Lower lobe of right lung (tissue), 2 donors: Measurements from ENCODE around the gene CTNND2. TPM values are rescaled to one million over a fixed set of nuclear protein-coding genes. Genes with fewer than 3 reads are reported as not detected.
"Not testable (repeated sequence)": the region's sequence is repeated elsewhere in the genome, so short reads cannot be mapped to it uniquely, and the experiment has no call there.

Source experiments
- ATAC-seq, 2 donors: fragments of 200-7000 bp; cut with Tn5 transposase; one replicate each; pipeline ENCODE4 v1.9.1; 2020 to 2022; ENCODE audit warnings: mild to moderate bottlenecking in 2 of 2, moderate library complexity in 2 of 2
- DNase-seq: peaks from one replicate; pipeline ENCODE4 v3.0.0-alpha.2; 2020
- H3K27ac ChIP-seq: fragments of 200-600 bp; one replicate; pipeline ENCODE4 v1.8.0; 2022
- H3K27me3 ChIP-seq: fragments of 200-600 bp; one replicate; pipeline ENCODE4 v1.8.0; 2022; ENCODE audit warnings: low read depth
- H3K36me3 ChIP-seq: fragments of 200-600 bp; one replicate; pipeline ENCODE4 v1.8.0; 2022; ENCODE audit warnings: mild to moderate bottlenecking
- H3K4me1 ChIP-seq: fragments of 200-600 bp; one replicate; pipeline ENCODE4 v1.8.0; 2022
- H3K4me3 ChIP-seq: fragments of 200-600 bp; one replicate; pipeline ENCODE4 v1.8.0; 2022; ENCODE audit warnings: mild to moderate bottlenecking
- H3K9me3 ChIP-seq: fragments of 200-600 bp; one replicate; pipeline ENCODE4 v1.8.0; 2022
- CTCF ChIP-seq: fragments of 200-600 bp; IDR thresholded peaks from one replicate; pipeline ENCODE4 v1.8.0; 2022; ENCODE audit warnings: antibody characterized with exemption, mild to moderate bottlenecking
- intact Hi-C: fragments of 100-400 bp; cut with DNase I; formaldehyde crosslinking; loops from one replicate; pipeline ENCODE4 v1.11.0; 2022
- total RNA-seq: library from RNA; stranded (reverse); fragmentation: NEBNext Ultra II Directional; extraction: Animal tissue kit (Norgen Biotek cat#: 25700); gene quantifications from one replicate; pipeline ENCODE4 v1.2.1, GENCODE V29; 2021
- donor health status: DM: no; HTN: yes; CAD: no; lungs with severe emphysema.

Gene CTNND2
- total RNA-seq, 1 donor from 2014 or later, result 6.0 TPM

GRCh38 chr5:11319836-11320580, 584.2 kb downstream of the CTNND2 start:
- no peaks in the 10 kb centered on the region for H3K9me3 ChIP-seq
- TF ChIP-seq CTCF, result no peak
- H3K4me1 ChIP-seq, result peaks cover 19% of the 10 kb centered on the region
- no peak for ATAC-seq
- H3K4me3 ChIP-seq, result no peak overlapping the region
- intact Hi-C loops, result no loop called here
- H3K36me3 ChIP-seq, result no peaks in the 10 kb centered on the region
- DNase-seq, result no peak
- H3K27me3 ChIP-seq, result no peaks in the 10 kb centered on the region
- H3K27ac ChIP-seq, result no peak overlapping the region

DNA sequence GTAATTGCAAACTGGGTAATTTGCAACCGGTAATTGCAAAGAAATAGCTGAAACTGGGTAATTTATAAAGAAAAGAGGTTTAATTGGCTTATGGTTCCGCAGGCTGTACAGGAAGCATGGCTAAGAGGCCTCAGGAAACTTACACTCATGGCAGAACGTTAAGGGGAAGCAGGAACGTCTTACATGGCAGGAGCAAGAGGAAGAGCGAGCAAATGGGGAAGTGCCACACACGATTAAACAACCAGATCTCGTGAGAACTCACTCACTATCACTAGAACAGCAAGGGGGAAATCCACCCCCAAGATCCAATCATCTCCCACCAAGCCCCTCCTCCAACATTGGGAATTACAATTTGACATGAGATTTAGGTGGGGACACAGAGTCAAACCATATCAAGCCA, 590.6 kb downstream of the CTNND2 start:
- H3K27me3 ChIP-seq, DNase-seq, H3K4me3 ChIP-seq, H3K9me3 ChIP-seq, H3K36me3 ChIP-seq, H3K4me1 ChIP-seq, H3K27ac ChIP-seq, ATAC-seq, intact Hi-C loops: not testable (repeated sequence)

GRCh38 chr5:11311731-11312130, 592.5 kb downstream of the CTNND2 start:
- Histone ChIP-seq H3K27ac (no peak overlapping the region), H3K27me3 (no peaks in the 10 kb centered on the region), H3K36me3 (no peaks in the 10 kb centered on the region), H3K4me3 (no peak overlapping the region), H3K4me1 (no peaks in the 10 kb centered on the region), H3K9me3 (no peaks in the 10 kb centered on the region)
- intact Hi-C loops, result no loop called here
- TF ChIP-seq CTCF, result no peak
- DNase-seq (no peak), ATAC-seq (peak in 1 of 2 donors; percentile 36)

DNA sequence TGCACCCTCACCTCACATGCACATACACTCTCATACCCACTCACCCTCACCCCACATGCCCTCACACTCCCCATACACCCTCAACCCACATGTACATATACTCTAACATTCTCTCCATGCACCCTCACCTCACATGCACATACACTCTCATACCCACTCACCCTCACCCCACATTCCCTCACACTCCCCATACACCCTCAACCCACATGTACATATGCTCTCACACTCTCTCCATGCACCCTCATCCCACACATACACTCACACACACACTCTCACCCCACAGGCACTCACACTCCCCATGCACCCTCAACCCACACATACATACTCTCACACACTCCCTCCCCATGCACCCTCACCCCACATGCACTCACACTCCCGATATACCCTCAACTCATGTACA, 593.0 kb downstream of the CTNND2 start:
- H3K27me3 ChIP-seq, result no peaks in the 10 kb centered on the region
- H3K4me1 ChIP-seq, result no peaks in the 10 kb centered on the region
- ATAC-seq (peak in 1 of 2 donors; percentile 22), DNase-seq (no peak)
- H3K27ac ChIP-seq, result no peak overlapping the region
- H3K36me3 ChIP-seq, result no peaks in the 10 kb centered on the region
- H3K4me3 ChIP-seq, result no peak overlapping the region
- no peak for TF ChIP-seq CTCF
- intact Hi-C loops, result no loop called here
- no peaks in the 10 kb centered on the region for H3K9me3 ChIP-seq

GRCh38 chr5:11310158-11310557, 594.1 kb downstream of the CTNND2 start:
- no peak for DNase-seq
- H3K4me3 ChIP-seq, result no peak overlapping the region
- no peak for TF ChIP-seq CTCF
- H3K9me3 ChIP-seq, result no peaks in the 10 kb centered on the region
- no peak overlapping the region for H3K27ac ChIP-seq
- no peaks in the 10 kb centered on the region for H3K27me3 ChIP-seq
- no peaks in the 10 kb centered on the region for H3K36me3 ChIP-seq
- ATAC-seq, result no peak
- H3K4me1 ChIP-seq, result no peaks in the 10 kb centered on the region
- intact Hi-C loops, result no loop called here

GRCh38 chr5:11306365-11306764, 597.9 kb downstream of the CTNND2 start:
- intact Hi-C loops, result no loop called here
- H3K4me3 ChIP-seq, result no peak overlapping the region
- H3K4me1 ChIP-seq, result no peaks in the 10 kb centered on the region
- H3K27me3 ChIP-seq, result no peaks in the 10 kb centered on the region
- H3K9me3 ChIP-seq, result no peaks in the 10 kb centered on the region
- no peaks in the 10 kb centered on the region for H3K36me3 ChIP-seq
- TF ChIP-seq CTCF, result no peak
- DNase-seq (no peak), ATAC-seq (no peak)
- H3K27ac ChIP-seq, result no peak overlapping the region
